Heart right ventricle (tissue), 16 donors: ENCODE measurements around the gene HEPHL1. TPM values are rescaled to one million over a fixed set of nuclear protein-coding genes. Genes with fewer than 3 reads are reported as not detected.

ENCODE experiments used
- ATAC-seq, 8 donors: fragments of 200-7000 bp; cut with Tn5 transposase; one replicate each; pipeline ENCODE4 v1.9.1; 2020; ENCODE audit warnings: mild to moderate bottlenecking in 8 of 8, moderate library complexity in 8 of 8, moderate number of reproducible peaks in 1 of 8
- DNase-seq, 2 donors: peaks; one replicate each; pipeline ENCODE4 v3.0.0-alpha.2; 2020
- H3K27ac ChIP-seq, 10 donors: fragments of 200-600 bp; sonication (generic) in 2 of 10; one replicate each; pipeline versions ENCODE4 v1.5.0 to v1.8.0; 2020 to 2022; ENCODE audit warnings: mild to moderate bottlenecking in 3 of 10
- H3K27me3 ChIP-seq, 7 donors: fragments of 200-600 bp; one replicate each; pipeline ENCODE4 v1.8.0; 2021 to 2022; ENCODE audit warnings: mild to moderate bottlenecking in 2 of 7
- H3K36me3 ChIP-seq, 9 donors: fragments of 200-600 bp; sonication (generic) in 1 of 9; one replicate each; pipeline versions ENCODE4 v1.5.0 to v1.8.0; 2020 to 2022; ENCODE audit warnings: mild to moderate bottlenecking in 2 of 9
- H3K4me1 ChIP-seq, 9 donors: fragments of 200-600 bp; sonication (generic) in 1 of 9; one replicate each; pipeline versions ENCODE4 v1.5.0 to v1.8.0; 2020 to 2022; ENCODE audit warnings: mild to moderate bottlenecking in 4 of 9
- H3K4me3 ChIP-seq, 10 donors: fragments of 200-600 bp; sonication (generic) in 2 of 10; one replicate each; pipeline versions ENCODE4 v1.5.0 to v1.8.0; 2020 to 2022; ENCODE audit warnings: mild to moderate bottlenecking in 7 of 10, moderate library complexity in 2 of 10
- H3K9me3 ChIP-seq, 11 donors: fragments of 200-600 bp in 10 of 11; sonication (generic) in 2 of 11; one replicate each; pipeline versions ENCODE4 v1.5.0 to v1.8.0; 2013 to 2022; ENCODE audit warnings: mild to moderate bottlenecking in 2 of 11, control low read depth in 1 of 11, moderate library complexity in 1 of 11
- WGBS, 2 donors: extraction: QIAGEN DNeasy Blood & Tissue Kit; methylation state at CpG; one replicate each; pipeline ENCODE4 v1.1.7; 2013; ENCODE audit warnings: inconsistent platforms in 1 of 2; 5-methylcytosine and 5-hydroxymethylcytosine counted together
- intact Hi-C, 10 donors: fragments of 100-400 bp; cut with DNase I; formaldehyde crosslinking; loops; one replicate each; pipeline versions ENCODE4 v1.11.1 to v1.14.2; 2022
- polyA plus RNA-seq, 2 donors: library from polyadenylated mRNA; stranded (reverse); fragments of 200-250 nt; gene quantifications; one replicate each; pipeline ENCODE4 v1.2.3, GENCODE V29; 2013
- total RNA-seq, 10 donors: library from RNA; stranded (reverse); fragmentation: NEBNext Ultra II Directional in 3 of 10; extraction: Animal tissue kit (Norgen Biotek cat#: 25700) in 3 of 10; gene quantifications; one replicate each; pipeline versions ENCODE4 v1.2.1 to v1.2.4, GENCODE V29; 2021 to 2023
- TF ChIP-seq, protein P1 (sequence below), 9 donors: fragments of 200-600 bp; sonication (generic) in 2 of 9; IDR thresholded peaks; one replicate each; pipeline versions ENCODE4 v1.5.0 to v1.8.0; 2021 to 2022; ENCODE audit warnings: antibody characterized with exemption in 9 of 9, mild to moderate bottlenecking in 5 of 9, moderate library complexity in 1 of 9
- donor health status: Arrhythmogenic right ventricular cardiomyopathy.
- donor health status: ischemic (EF 13 %, LVEDD 7.1; RV severe dilation, severe dysfunction).
- donor health status: healthy with polysubstance abuse.
- donor health status: DM: no; HTN: yes; CAD: no.
- donor health status: DM: no; HTN: no; CAD: no.
- donor health status: ischemic (EF 25% LVEDD 6.9; RV normal size, moderate dysfunction).
- donor health status: ischemic (EF 25% LVEDD 5.7; RV mildly dilated, moderate dysfunction).
- donor health status: healthy.
- donor health status: DM: yes; HTN: yes; CAD: no.
- donor health status: Ischemic cardiomyopathy.
- donor health status: ischemic (EF 35%, LVEDD 5.7; RV mildly dilated, moderate dysfunction).
- donor health status: nonischemic (EF 11% LVEDD 7.7; RV severe dilation, severe dysfunction).
- donor health status: DM: yes; HTN: yes; CAD: no.
- donor health status: PGD.
- donor health status: ischemic (EF 29% LVEDD 5.4; RV normal size, mild dysfunction).
- donor health status: nonischemic (EF 23%, LVEDD 6.1; RV moderate dilation, normal function).

Gene HEPHL1
- total and polyA plus RNA-seq, 12 donors: not detected

DNA sequence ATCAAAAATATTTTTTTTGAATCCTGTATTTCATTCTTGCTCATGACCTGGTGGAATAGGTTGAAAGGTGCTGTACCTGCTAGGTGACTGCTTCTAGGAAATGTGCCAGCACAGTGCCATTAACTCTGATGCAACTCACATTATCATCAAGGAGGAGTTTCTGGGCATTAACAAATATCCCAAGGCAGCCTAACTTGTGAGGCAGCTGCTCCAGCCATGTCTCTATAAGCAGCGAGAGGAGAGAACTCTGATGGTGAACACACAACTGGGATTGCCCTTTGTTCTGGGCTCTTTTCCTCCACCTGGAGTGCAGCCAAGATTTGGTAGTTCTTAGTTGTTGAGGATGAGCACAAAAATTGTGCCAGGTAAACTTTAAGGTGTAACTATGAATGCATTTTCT, 25.6 kb downstream of the HEPHL1 start:
- Histone ChIP-seq H3K4me1 (no peaks in the 10 kb centered on the region), H3K36me3 (no peaks in the 10 kb centered on the region), H3K4me3 (no peak overlapping the region), H3K9me3 (peaks cover 0 to 3% (median 0%) of the 10 kb centered on the region in 11 donors), H3K27ac (no peak overlapping the region), H3K27me3 (no peaks in the 10 kb centered on the region)
- no peak for ATAC-seq
- no peak for DNase-seq
- 76 to 88% methylated on average over 1 of the region's 1 CpG for WGBS, 2 donors
- intact Hi-C loops: no loop called here
- TF ChIP-seq, protein P1, sequence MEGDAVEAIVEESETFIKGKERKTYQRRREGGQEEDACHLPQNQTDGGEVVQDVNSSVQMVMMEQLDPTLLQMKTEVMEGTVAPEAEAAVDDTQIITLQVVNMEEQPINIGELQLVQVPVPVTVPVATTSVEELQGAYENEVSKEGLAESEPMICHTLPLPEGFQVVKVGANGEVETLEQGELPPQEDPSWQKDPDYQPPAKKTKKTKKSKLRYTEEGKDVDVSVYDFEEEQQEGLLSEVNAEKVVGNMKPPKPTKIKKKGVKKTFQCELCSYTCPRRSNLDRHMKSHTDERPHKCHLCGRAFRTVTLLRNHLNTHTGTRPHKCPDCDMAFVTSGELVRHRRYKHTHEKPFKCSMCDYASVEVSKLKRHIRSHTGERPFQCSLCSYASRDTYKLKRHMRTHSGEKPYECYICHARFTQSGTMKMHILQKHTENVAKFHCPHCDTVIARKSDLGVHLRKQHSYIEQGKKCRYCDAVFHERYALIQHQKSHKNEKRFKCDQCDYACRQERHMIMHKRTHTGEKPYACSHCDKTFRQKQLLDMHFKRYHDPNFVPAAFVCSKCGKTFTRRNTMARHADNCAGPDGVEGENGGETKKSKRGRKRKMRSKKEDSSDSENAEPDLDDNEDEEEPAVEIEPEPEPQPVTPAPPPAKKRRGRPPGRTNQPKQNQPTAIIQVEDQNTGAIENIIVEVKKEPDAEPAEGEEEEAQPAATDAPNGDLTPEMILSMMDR (IDR thresholded peaks at IDR 0.05): no peak

DNA sequence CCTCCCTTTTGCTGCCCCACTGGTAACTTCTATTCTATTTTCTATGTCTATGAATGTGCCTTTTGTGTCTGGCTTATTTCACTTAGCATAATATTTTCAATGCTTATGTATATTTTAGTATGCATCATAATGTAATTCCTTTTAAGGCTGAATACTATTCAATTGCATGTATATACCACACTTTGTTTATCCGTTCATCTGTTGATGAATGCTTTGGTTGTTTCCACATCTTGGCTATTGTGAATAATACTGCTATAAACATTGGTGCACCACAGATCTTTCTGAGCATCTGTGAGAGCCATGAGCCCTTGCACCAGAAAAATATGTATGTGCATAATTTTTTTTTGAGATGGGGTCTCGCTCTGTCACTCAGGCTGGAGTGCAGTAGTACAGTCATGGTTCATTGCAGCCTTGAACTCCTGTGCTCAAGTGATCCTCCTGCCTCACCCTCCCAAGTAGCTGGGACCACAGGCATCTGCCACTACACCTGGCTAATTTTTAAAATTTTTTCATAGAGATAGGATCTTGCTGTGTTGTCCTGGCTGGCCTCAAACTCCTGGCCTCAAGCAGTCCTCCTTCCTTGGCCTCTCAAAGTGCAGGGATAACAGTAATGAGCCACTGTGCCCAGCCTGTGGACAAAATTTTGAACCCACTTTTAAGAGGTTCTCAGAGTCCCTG, 27.0 kb downstream of the HEPHL1 start:
- intact Hi-C loops: no loop called here
- no peaks in the 10 kb centered on the region for H3K27me3 ChIP-seq
- no peaks in the 10 kb centered on the region for H3K36me3 ChIP-seq
- ATAC-seq: no peak
- H3K9me3 ChIP-seq: peaks cover 0 to 11% (median 0%) of the 10 kb centered on the region in 11 donors
- no peak overlapping the region for H3K27ac ChIP-seq
- DNase-seq: no peak
- 84 to 89% methylated on average over 2 of the region's 2 CpGs for WGBS, 2 donors
- H3K4me3 ChIP-seq: no peak overlapping the region
- H3K4me1 ChIP-seq: no peaks in the 10 kb centered on the region
- TF ChIP-seq, protein P1 (IDR thresholded peaks at IDR 0.05): no peak

DNA sequence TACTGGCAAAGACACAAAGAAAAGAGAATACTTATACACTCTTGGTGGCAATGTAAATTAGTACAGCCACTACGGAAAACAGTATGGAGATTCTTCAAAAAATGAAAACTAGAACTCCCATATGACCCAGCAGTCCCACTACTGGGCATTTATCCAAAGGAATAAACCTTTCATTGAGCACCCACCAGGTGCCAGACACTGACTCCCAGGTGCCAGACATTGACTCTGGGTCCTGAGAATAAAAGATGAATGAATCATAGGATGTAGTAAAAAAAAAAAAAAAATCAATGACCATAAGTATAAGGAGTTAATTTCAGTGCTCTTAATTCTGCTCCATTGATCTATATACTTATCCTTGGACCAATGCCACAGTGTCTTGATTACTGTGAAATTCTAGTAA, 28.2 kb downstream of the HEPHL1 start:
- TF ChIP-seq, protein P1 (IDR thresholded peaks at IDR 0.05): no peak
- Histone ChIP-seq H3K27me3 (no peaks in the 10 kb centered on the region), H3K4me3 (no peak overlapping the region), H3K9me3 (peaks cover 0 to 11% (median 0%) of the 10 kb centered on the region in 11 donors), H3K4me1 (no peaks in the 10 kb centered on the region), H3K36me3 (no peaks in the 10 kb centered on the region), H3K27ac (no peak overlapping the region)
- intact Hi-C loops: no loop called here
- ATAC-seq: no peak
- WGBS, 2 donors: 61 to 75% methylated on average over 1 of the region's 1 CpG
- no peak for DNase-seq

DNA sequence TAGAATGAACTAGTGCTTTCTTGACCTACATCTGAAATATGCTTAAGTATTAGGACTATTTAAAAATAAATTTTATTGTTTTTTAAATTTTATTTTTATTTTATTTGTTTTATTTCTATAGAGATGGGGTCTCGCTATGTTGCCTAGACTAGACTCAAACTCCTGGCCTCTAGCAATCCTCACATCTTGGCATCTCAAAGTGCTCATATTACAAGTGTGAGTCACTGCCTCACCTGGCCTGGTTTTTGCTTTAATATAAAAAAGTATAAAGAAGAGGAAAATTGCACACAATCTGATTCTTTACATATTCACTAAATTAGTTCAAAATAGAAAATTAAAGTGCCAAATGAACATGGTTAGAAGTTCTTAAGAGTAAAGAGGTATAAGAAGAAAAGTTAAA, 37.5 kb downstream of the HEPHL1 start:
- Histone ChIP-seq H3K27ac (no peak overlapping the region), H3K4me1 (no peaks in the 10 kb centered on the region), H3K4me3 (no peak overlapping the region), H3K36me3 (no peaks in the 10 kb centered on the region), H3K27me3 (peaks cover 0 to 2% (median 0%) of the 10 kb centered on the region in 7 donors), H3K9me3 (peaks cover 0 to 5% (median 0%) of the 10 kb centered on the region in 11 donors)
- ATAC-seq (no peak), DNase-seq (no peak)
- TF ChIP-seq, protein P1 (IDR thresholded peaks at IDR 0.05): no peak
- 91 to 94% methylated on average over 1 of the region's 1 CpG for WGBS, 2 donors
- intact Hi-C loops: no loop called here
